Kidney (tissue), 14 donors: Measurements from ENCODE around the gene TUT7. TPM values are rescaled to one million over a fixed set of nuclear protein-coding genes. Genes with fewer than 3 reads are reported as not detected.

Experiments
- DNase-seq, 5 donors: peaks; one replicate each; pipeline ENCODE4 v3.0.0-alpha.2; 2013 to 2020
- FAIRE-seq: peaks from 2 replicates; lab custom pipeline; 2012; peaks lifted over from hg19 to GRCh38; lab: Jason Lieb, UNC
- H3K27ac ChIP-seq, 2 donors: one replicate each; pipeline ENCODE4 v1.7.0; 2013; ENCODE audit warnings: low read depth in 2 of 2, low read length in 2 of 2, inconsistent platforms in 1 of 2
- H3K27me3 ChIP-seq: one replicate; pipeline ENCODE4 v1.7.1; 2013; ENCODE audit warnings: low read length, inconsistent platforms; ENCODE audit not compliant: control insufficient read depth, insufficient read depth
- H3K36me3 ChIP-seq, 3 donors: one replicate each; pipeline versions ENCODE4 v1.7.0 to v1.7.1; 2013; ENCODE audit warnings: low read length in 3 of 3, control low read depth in 1 of 3, inconsistent platforms in 1 of 3; ENCODE audit not compliant: insufficient read depth in 3 of 3, control insufficient read depth in 2 of 3
- H3K4me1 ChIP-seq, 3 donors: one replicate each; pipeline versions ENCODE4 v1.7.0 to v1.7.1; 2013; ENCODE audit warnings: low read length in 3 of 3, inconsistent platforms in 1 of 3, low read depth in 1 of 3; ENCODE audit not compliant: control insufficient read depth in 2 of 3, insufficient read depth in 2 of 3
- H3K4me3 ChIP-seq, 3 donors: one replicate each; pipeline versions ENCODE4 v1.7.0 to v1.8.1; 2013; ENCODE audit warnings: low read length in 3 of 3, control low read depth in 1 of 3, inconsistent platforms in 1 of 3
- H3K9ac ChIP-seq, 3 donors: one replicate each; pipeline versions ENCODE4 v1.7.0 to v1.7.1; 2013; ENCODE audit warnings: low read length in 3 of 3, control low read depth in 1 of 3, inconsistent platforms in 1 of 3
- H3K9me3 ChIP-seq, 3 donors: one replicate each; pipeline versions ENCODE4 v1.7.0 to v1.7.1; 2013; ENCODE audit warnings: low read length in 3 of 3, control low read depth in 1 of 3, inconsistent platforms in 1 of 3; ENCODE audit not compliant: control insufficient read depth in 2 of 3, insufficient read depth in 1 of 3
- intact Hi-C: fragments of 100-400 bp; cut with DNase I; formaldehyde crosslinking; loops from one replicate; pipeline ENCODE4 v1.11.1; 2022
- polyA plus RNA-seq: library from polyadenylated mRNA; stranded (reverse); fragments of 350-450 nt; fragmentation: Illumina TruSeq; extraction: RNeasy Lipid Tissue Mini Kit (QIAGEN cat#74804); gene quantifications from one replicate; pipeline ENCODE4 v1.2.3, GENCODE V29; 2014; ENCODE audit warnings: low read depth, low replicate concordance; ENCODE audit not compliant: insufficient read depth
- total RNA-seq: library from RNA; stranded (reverse); fragmentation: NEBNext Ultra II Directional; extraction: Animal tissue kit (Norgen Biotek cat#: 25700); gene quantifications from one replicate; pipeline ENCODE4 v1.2.1, GENCODE V29; 2021
- TF ChIP-seq, protein P1 (sequence below): IDR thresholded peaks from 3 replicates; pipeline ENCODE4 v1.5.1; 2012; ENCODE audit warnings: mild to moderate bottlenecking, moderate library complexity, borderline replicate concordance; ENCODE audit not compliant: insufficient read depth; ENCODE audit errors: extremely low read depth
- donor health status: control.
- donor health status: control.
- donor health status: control.
- donor health status: control.
- donor health status: control.
- donor health status: DM: yes; HTN: yes; CAD: no.
- donor health status: Normal renal cell carcinoma (clear cell type).

The TUT7 gene
- total and polyA plus RNA-seq, 2 donors from 2014 or later, result 6.6 to 26.0 TPM

DNA sequence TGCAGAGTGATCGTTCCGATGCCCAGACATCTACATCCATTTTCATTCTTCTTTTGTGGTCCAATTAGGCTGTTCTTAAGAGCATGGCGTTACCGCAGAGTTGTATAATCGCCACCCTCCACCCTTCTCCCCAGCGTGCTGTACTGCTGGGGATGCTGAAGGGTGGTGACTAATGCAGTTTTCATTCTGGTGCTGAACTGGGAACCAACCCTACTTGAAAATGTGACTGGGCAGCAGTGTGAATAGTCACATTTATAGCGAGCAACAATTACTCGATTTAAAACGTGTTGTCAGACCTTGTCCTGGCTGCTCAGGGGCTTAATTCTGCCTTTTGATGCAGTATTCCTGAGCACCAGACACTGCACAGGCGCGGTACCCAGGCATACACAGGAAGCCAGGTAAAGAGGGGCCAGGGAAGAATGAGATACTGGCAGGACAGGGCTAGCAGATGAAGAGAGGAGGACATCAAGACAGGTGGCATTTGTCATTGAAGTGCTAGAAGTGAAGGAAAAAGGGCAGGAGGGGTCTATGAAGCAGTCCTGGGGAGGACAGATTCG, 71.2 kb downstream of the TUT7 start:
- Histone ChIP-seq H3K9ac (peak overlapping the region; percentile 90 to 98 (median 96)), H3K4me1 (peaks cover 0 to 13% (median 8%) of the 10 kb centered on the region in 3 donors), H3K4me3 (peak overlapping the region; percentile 79 to 96 (median 90)), H3K36me3 (peaks cover 0 to 6% (median 4%) of the 10 kb centered on the region in 3 donors), H3K27ac (peak overlapping the region; percentile 96), H3K27me3 (no peaks in the 10 kb centered on the region), H3K9me3 (no peaks in the 10 kb centered on the region)
- DNase-seq (no peak), FAIRE-seq (no peak)
- intact Hi-C loops, result no loop called here
- TF ChIP-seq, protein P1, sequence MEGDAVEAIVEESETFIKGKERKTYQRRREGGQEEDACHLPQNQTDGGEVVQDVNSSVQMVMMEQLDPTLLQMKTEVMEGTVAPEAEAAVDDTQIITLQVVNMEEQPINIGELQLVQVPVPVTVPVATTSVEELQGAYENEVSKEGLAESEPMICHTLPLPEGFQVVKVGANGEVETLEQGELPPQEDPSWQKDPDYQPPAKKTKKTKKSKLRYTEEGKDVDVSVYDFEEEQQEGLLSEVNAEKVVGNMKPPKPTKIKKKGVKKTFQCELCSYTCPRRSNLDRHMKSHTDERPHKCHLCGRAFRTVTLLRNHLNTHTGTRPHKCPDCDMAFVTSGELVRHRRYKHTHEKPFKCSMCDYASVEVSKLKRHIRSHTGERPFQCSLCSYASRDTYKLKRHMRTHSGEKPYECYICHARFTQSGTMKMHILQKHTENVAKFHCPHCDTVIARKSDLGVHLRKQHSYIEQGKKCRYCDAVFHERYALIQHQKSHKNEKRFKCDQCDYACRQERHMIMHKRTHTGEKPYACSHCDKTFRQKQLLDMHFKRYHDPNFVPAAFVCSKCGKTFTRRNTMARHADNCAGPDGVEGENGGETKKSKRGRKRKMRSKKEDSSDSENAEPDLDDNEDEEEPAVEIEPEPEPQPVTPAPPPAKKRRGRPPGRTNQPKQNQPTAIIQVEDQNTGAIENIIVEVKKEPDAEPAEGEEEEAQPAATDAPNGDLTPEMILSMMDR, result no peak

DNA sequence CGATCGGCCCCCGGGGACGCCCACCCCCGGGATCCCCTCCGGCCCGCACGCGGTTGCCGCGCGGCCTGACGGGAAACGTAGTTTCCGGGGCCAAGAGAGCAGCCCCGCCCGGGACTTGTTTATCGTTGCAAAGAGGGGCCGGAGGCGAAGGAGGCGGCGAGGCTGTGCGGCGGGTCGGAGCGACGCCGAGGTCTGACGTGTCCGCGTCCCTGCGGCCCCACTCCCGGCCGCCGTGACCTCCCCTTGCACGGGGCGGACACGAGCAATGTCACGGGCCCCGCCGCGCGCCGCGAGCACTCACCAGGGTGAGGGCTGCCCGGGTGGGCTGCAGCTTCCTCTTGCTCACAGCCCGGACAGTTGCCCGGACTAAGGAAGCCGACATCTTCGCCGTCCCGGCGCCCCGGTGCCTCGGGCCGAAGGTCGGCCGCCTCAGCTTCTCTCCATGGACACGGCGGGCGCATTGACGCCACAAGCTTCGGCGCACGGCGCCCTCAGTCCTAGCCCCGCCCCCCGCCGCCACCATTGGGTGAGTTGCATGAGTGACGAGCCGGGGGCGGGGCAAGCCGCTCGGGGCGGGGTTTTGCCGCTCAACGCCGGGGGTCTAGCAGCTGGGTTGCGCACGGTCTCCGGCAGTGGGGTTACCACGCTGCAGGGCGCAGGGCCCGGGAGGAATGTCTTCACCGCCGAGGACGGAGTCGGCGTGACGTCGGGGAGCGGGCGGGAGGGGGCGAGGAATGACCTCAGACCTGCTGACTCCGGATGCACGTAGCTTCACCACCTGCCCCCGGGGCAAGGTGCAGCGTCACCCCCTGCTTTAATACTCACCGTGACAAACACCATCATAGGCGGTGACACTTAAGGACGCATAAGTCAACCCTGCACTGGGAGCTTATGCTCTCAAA, 71.9 kb downstream of the TUT7 start, which contains the start of gene ISCA1:
Gene ISCA1 (minus strand): TSS at position 462 of the 902 bp plus-strand sequence. CDS start 80 bp downstream, at position 382.
- Histone ChIP-seq H3K9me3 (no peaks in the 10 kb centered on the region), H3K9ac (peak within 1 kb of the TSS; percentile 90 to 98 (median 96)), H3K4me3 (peak within 1 kb of the TSS; percentile 89 to 96 (median 90)), H3K4me1 (peaks cover 0 to 13% (median 8%) of the 10 kb centered on the region in 3 donors), H3K36me3 (peaks cover 0 to 4% (median 4%) of the 10 kb centered on the region in 3 donors), H3K27ac (peak within 1 kb of the TSS; percentile 96), H3K27me3 (no peaks in the 10 kb centered on the region)
- DNase-seq (peak; percentile 97 to 99 (median 98)), FAIRE-seq (no peak)
- TF ChIP-seq, protein P1, result peak; percentile 5
- intact Hi-C loops, result no loop called here

DNA sequence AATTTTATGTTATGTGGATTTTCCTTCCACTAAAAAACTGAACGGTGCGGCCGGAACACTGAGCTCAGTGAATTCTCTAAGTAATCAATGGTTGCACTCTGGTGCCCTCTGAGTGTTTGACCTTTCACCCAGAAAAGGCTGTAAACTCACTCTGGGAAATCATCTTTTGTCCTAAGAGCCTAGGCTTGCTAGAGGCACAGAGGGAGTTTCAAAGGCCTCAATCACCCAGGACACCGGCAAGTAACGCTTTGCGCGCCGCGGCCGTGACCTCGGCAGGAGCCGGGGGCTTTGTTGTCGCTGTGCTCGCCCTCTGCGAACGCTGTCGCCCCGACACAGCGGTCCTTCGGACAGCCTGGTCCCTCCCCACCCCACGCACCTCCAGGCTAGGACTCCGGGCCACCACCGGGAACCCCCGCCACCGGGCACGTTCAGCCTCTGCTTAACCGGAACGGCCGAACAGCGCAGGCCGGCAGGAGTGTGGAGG, 72.6 kb downstream of the TUT7 start:
- no peaks in the 10 kb centered on the region for H3K27me3 ChIP-seq
- intact Hi-C loops, result no loop called here
- peaks cover 0 to 4% (median 4%) of the 10 kb centered on the region in 3 donors for H3K36me3 ChIP-seq
- peak overlapping the region; percentile 96 for H3K27ac ChIP-seq
- H3K9me3 ChIP-seq, result no peaks in the 10 kb centered on the region
- H3K4me3 ChIP-seq, result peak overlapping the region; percentile 89 to 90 (median 89)
- FAIRE-seq, result no peak
- H3K4me1 ChIP-seq, result peaks cover 0 to 13% (median 8%) of the 10 kb centered on the region in 3 donors
- H3K9ac ChIP-seq, result peak overlapping the region; percentile 61 to 96 (median 76)
- TF ChIP-seq, protein P1, result no peak
- DNase-seq, result peak in 2 of 5 donors; percentile 53 to 64
